Measurements from ENCODE around the gene RNF213.

RNF213 gene

GRCh38 chr17:80424878-80425765 lies 164.5 kb downstream of the RNF213 start:
- DNase-seq = no peak

GRCh38 chr17:80425835-80426426 lies 165.3 kb downstream of the RNF213 start:
- DNase-seq = no peak

GRCh38 chr17:80426671-80427326 lies 166.1 kb downstream of the RNF213 start:
- no peak for DNase-seq

GRCh38 chr17:80427366-80428282 lies 167.0 kb downstream of the RNF213 start:
- DNase-seq = no peak

- DNase-seq = no peak
These were observed 167.7 kb downstream of the RNF213 start for GRCh38 chr17:80428363-80428762.

- no peak for DNase-seq
These were observed 168.1 kb downstream of the RNF213 start for GRCh38 chr17:80428796-80429195.

GRCh38 chr17:80429356-80430275 lies 169.0 kb downstream of the RNF213 start:
- DNase-seq = no peak

- no peak for DNase-seq
These were observed 170.0 kb downstream of the RNF213 start for GRCh38 chr17:80430446-80431245.

- no peak for DNase-seq
These were observed 170.9 kb downstream of the RNF213 start for GRCh38 chr17:80431246-80432195.

- DNase-seq = no peak
These were observed 171.8 kb downstream of the RNF213 start for GRCh38 chr17:80432350-80432955.

GRCh38 chr17:80432961-80433550 lies 172.4 kb downstream of the RNF213 start:
- DNase-seq = no peak

- DNase-seq = no peak
These were observed 173.4 kb downstream of the RNF213 start for GRCh38 chr17:80433916-80434666.

- DNase-seq = no peak
These were observed 176.9 kb downstream of the RNF213 start for GRCh38 chr17:80437532-80437931.

GRCh38 chr17:80438806-80439205 lies 178.2 kb downstream of the RNF213 start:
- DNase-seq = no peak

- no peak for DNase-seq
These were observed 178.8 kb downstream of the RNF213 start for GRCh38 chr17:80439499-80439898.

- no peak for DNase-seq
These were observed 180.5 kb downstream of the RNF213 start for GRCh38 chr17:80441133-80441578.

- DNase-seq = no peak
These were observed 181.1 kb downstream of the RNF213 start for GRCh38 chr17:80441598-80442322.
